ENCODE results near the gene PIP5KL1. TPM values are rescaled to one million over a fixed set of nuclear protein-coding genes. Genes with fewer than 3 reads are reported as not detected.

The PIP5KL1 gene
- total and polyA plus RNA-seq, 2 experiments from 2014 or later, result 13.4 to 19.5 TPM

GRCh38 chr9:127876026-127876763, 54.4 kb downstream of the PIP5KL1 start:
- DNase-seq (ENCODE audit: low spot score), result no peak
- Histone ChIP-seq H3K27me3 (ENCODE audit: insufficient read depth) (0 out of 2 replicates have a peak, but pooled peaks cover 6% of the 10 kb centered on the region), H3K4me2 (no peak overlapping the region), H3K4me1 (ENCODE audit: insufficient read depth) (peaks cover 5% of the 10 kb centered on the region), H3K79me2 (replicated peaks; ENCODE audit: insufficient read depth) (no peaks in the 10 kb centered on the region), H4K20me1 (replicated peaks; ENCODE audit: insufficient read depth) (no peaks in the 10 kb centered on the region), H3K9me2 (ENCODE audit: insufficient read depth) (no peaks in the 10 kb centered on the region), H3K27ac (ENCODE audit: low read depth) (no peak overlapping the region), H3K36me3 (ENCODE audit: insufficient read depth) (no peaks in the 10 kb centered on the region), H3K4me3 (no peak overlapping the region), H3F3A (replicated peaks; ENCODE audit: low read depth) (peaks cover 16% of the 10 kb centered on the region; the same call in 1 of the 2 replicates), H2AFZ (no peak overlapping the region)
- no peak for ATAC-seq
- Mint-ChIP-seq H3K9me3 (no peaks in the 10 kb centered on the region), H3K27ac (no peak overlapping the region), H3K36me3 (ENCODE audit: low read depth) (no peaks in the 10 kb centered on the region), H3K4me3 (no peak overlapping the region), H3K27me3 (ENCODE audit: insufficient read depth, low read depth, poor library complexity) (peaks cover 29% of the 10 kb centered on the region), H3K4me1 (peaks cover 8% of the 10 kb centered on the region; the same call in 2 of the 3 replicates)
- TF ChIP-seq JUNB (IDR thresholded peaks at IDR 0.05; ENCODE audit: unreplicated experiment) (no peak), ETS1 (IDR thresholded peaks at IDR 0.05) (no peak), EZH2 (IDR thresholded peaks at IDR 0.05; ENCODE audit: low read depth, unreplicated experiment) (no peak), ZNF462 (CRISPR knock-in tag; IDR thresholded peaks at IDR 0.05) (no peak), CTCF (conservative IDR thresholded peaks at IDR 0.05; ENCODE audit: low read depth in 2 of 2) (no peak), CREB1 (CRISPR knock-in tag; IDR thresholded peaks at IDR 0.05; ENCODE audit: low read depth) (no peak), ZNF114 (CRISPR knock-in tag; IDR thresholded peaks at IDR 0.05) (no peak), POLR2AphosphoS5 (IDR thresholded peaks at IDR 0.05; ENCODE audit: low read depth) (no peak), EZH2phosphoT487 (IDR thresholded peaks at IDR 0.05; ENCODE audit: unreplicated experiment) (no peak), REST (IDR thresholded peaks at IDR 0.05; ENCODE audit: unreplicated experiment) (no peak)
